CD14-positive monocyte (primary cell): ENCODE data around the gene SNCB. TPM values are rescaled to one million over a fixed set of nuclear protein-coding genes. Genes with fewer than 3 reads are reported as not detected.

Experiments used
- DNase-seq, 3 donors: peaks; one replicate each; pipeline ENCODE4 v3.0.0-alpha.2; 2011 to 2022
- H2AFZ ChIP-seq: 2 replicates; pipeline ENCODE4 v1.6.0; 2012; ENCODE audit warnings: mild to moderate bottlenecking, low read depth, low read length, inconsistent platforms; ENCODE audit not compliant: insufficient read depth, poor library complexity, severe bottlenecking
- H3K27ac ChIP-seq, 2 donors: 1 replicate in 1 of 2; 2 replicates in 1 of 2; pipeline ENCODE4 v1.5.1; 2012 to 2013; ENCODE audit warnings: low read length in 2 of 2, control low read depth in 1 of 2, inconsistent platforms in 1 of 2, low read depth in 1 of 2, mild to moderate bottlenecking in 1 of 2
- H3K27me3 ChIP-seq, 2 donors: one replicate each; pipeline versions ENCODE4 v1.6.0 to v1.6.1; 2011 to 2013; ENCODE audit warnings: low read length in 2 of 2; ENCODE audit not compliant: control insufficient read depth in 2 of 2, insufficient read depth in 2 of 2
- H3K36me3 ChIP-seq, 2 donors: replicated peaks in 1 of 2; 1 replicate in 1 of 2; 2 replicates in 1 of 2; pipeline versions ENCODE4 v1.5.1 to v1.6.1; 2012 to 2013; ENCODE audit warnings: low read length in 2 of 2, control low read depth in 1 of 2, inconsistent platforms in 1 of 2, mild to moderate bottlenecking in 1 of 2; ENCODE audit not compliant: insufficient read depth in 2 of 2, control insufficient read depth in 1 of 2
- H3K4me1 ChIP-seq, 2 donors: 1 replicate in 1 of 2; 2 replicates in 1 of 2; pipeline versions ENCODE4 v1.5.1 to v1.6.1; 2012 to 2013; ENCODE audit warnings: low read length in 2 of 2, control low read depth in 1 of 2, inconsistent platforms in 1 of 2, mild to moderate bottlenecking in 1 of 2, moderate library complexity in 1 of 2; ENCODE audit not compliant: insufficient read depth in 2 of 2, control insufficient read depth in 1 of 2
- H3K4me2 ChIP-seq: replicated peaks from 2 replicates; pipeline ENCODE3; 2012; ENCODE audit warnings: low read length, moderate library complexity, mild to moderate bottlenecking; ENCODE audit not compliant: poor library complexity, severe bottlenecking; ENCODE audit errors: extremely low read depth
- H3K4me3 ChIP-seq, 3 experiments: fragments of 200-600 bp in 1 of 3; sonication (generic) in 1 of 3; replicated peaks in 1 of 3; 1 replicate in 2 of 3; 2 replicates in 1 of 3; pipeline ENCODE4 v1.5.1; 2011 to 2013; ENCODE audit warnings: low read length in 3 of 3, mild to moderate bottlenecking in 3 of 3, control low read depth in 2 of 3, low read depth in 2 of 3, inconsistent platforms in 1 of 3, moderate library complexity in 1 of 3
- H3K79me2 ChIP-seq: 2 replicates; pipeline ENCODE4 v1.6.0; 2012; ENCODE audit warnings: mild to moderate bottlenecking, control low read depth, inconsistent platforms, low read length, moderate library complexity; ENCODE audit not compliant: insufficient read depth
- H3K9ac ChIP-seq: 2 replicates; pipeline ENCODE4 v1.6.0; 2017; ENCODE audit warnings: low read length, mild to moderate bottlenecking; ENCODE audit not compliant: insufficient read depth, poor library complexity, severe bottlenecking
- H3K9me3 ChIP-seq, 2 donors: replicated peaks in 1 of 2; 1 replicate in 1 of 2; 2 replicates in 1 of 2; pipeline versions ENCODE4 v1.5.1 to v1.6.1; 2012 to 2013; ENCODE audit warnings: low read length in 2 of 2, control low read depth in 1 of 2; ENCODE audit not compliant: control insufficient read depth in 1 of 2, insufficient read depth in 1 of 2
- H4K20me1 ChIP-seq: 2 replicates; pipeline ENCODE4 v1.6.0; 2012; ENCODE audit warnings: mild to moderate bottlenecking, low read length, control low read depth, moderate library complexity; ENCODE audit not compliant: insufficient read depth
- H3K27ac Mint-ChIP-seq, 7 donors: one replicate each; pipeline ENCODE4 v1.8.0; 2020; ENCODE audit warnings: mild to moderate bottlenecking in 7 of 7, mixed read lengths in 7 of 7, moderate library complexity in 6 of 7, inconsistent platforms in 2 of 7
- H3K27me3 Mint-ChIP-seq, 3 donors: one replicate each; pipeline ENCODE4 v1.8.0; 2021 to 2022; ENCODE audit warnings: low read depth in 3 of 3, mild to moderate bottlenecking in 3 of 3, mixed read lengths in 3 of 3, moderate library complexity in 3 of 3, inconsistent platforms in 1 of 3
- H3K36me3 Mint-ChIP-seq, 2 donors: one replicate each; pipeline ENCODE4 v1.8.0; 2020; ENCODE audit warnings: mixed read lengths in 2 of 2, inconsistent platforms in 1 of 2, mild to moderate bottlenecking in 1 of 2
- H3K4me1 Mint-ChIP-seq: one replicate; pipeline ENCODE4 v1.8.0; 2020; ENCODE audit warnings: mild to moderate bottlenecking, mixed read lengths
- H3K4me3 Mint-ChIP-seq, 2 donors: one replicate each; pipeline ENCODE4 v1.8.0; 2020; ENCODE audit warnings: mild to moderate bottlenecking in 2 of 2, mixed read lengths in 2 of 2, moderate library complexity in 1 of 2
- H3K9me3 Mint-ChIP-seq, 7 donors: one replicate each; pipeline ENCODE4 v1.8.0; 2020 to 2022; ENCODE audit warnings: mixed read lengths in 7 of 7, mild to moderate bottlenecking in 6 of 7, moderate library complexity in 6 of 7, inconsistent platforms in 2 of 7
- CTCF ChIP-seq: fragments of 200-600 bp; IDR thresholded peaks from one replicate; pipeline ENCODE4 v1.8.0; 2022; ENCODE audit warnings: antibody characterized with exemption, mild to moderate bottlenecking
- WGBS: methylation state at CpG from one replicate; pipeline ENCODE4 v1.1.5; 2013; ENCODE audit warnings: missing lambda C conversion rate; ENCODE audit not compliant: insufficient coverage; 5-methylcytosine and 5-hydroxymethylcytosine counted together
- intact Hi-C, 2 donors: fragments of 100-400 bp; cut with micrococcal nuclease; formaldehyde crosslinking; loops; one replicate each; pipeline versions ENCODE4 v1.15.0 to v1.15.1; 2023
- polyA plus RNA-seq, 3 donors: library from polyadenylated mRNA; depleted of rRNA in 1 of 3; unstranded in 2 of 3; stranded (reverse) in 1 of 3; fragments of 300-500 nt in 2 of 3; fragments of >200 nt in 1 of 3; fragmentation: Illumina TruSeq in 2 of 3; gene quantifications; 1 replicate in 2 of 3; 2 replicates in 1 of 3; pipeline ENCODE4 v1.2.3, GENCODE V29; 2012 to 2021

SNCB gene
- polyA plus RNA-seq, 3 donors = not detected

GRCh38 chr5:176575066-176575465 lies 55.3 kb downstream of the SNCB start:
- Mint-ChIP-seq H3K36me3 (no peaks in the 10 kb centered on the region), H3K27me3 (peaks cover 4 to 12% (median 12%) of the 10 kb centered on the region in 3 donors), H3K4me1 (peaks cover 5% of the 10 kb centered on the region), H3K27ac (no peak overlapping the region), H3K4me3 (no peak overlapping the region), H3K9me3 (peaks cover 0 to 2% (median 0%) of the 10 kb centered on the region in 7 donors)
- no peaks in the 10 kb centered on the region for H3K9me3 ChIP-seq
- H2AFZ ChIP-seq = no peak overlapping the region
- intact Hi-C loops = no loop called here
- H3K4me2 ChIP-seq = no peak overlapping the region
- WGBS = 96% methylated on average over 9 of the region's 14 CpGs
- DNase-seq = no peak
- H3K9ac ChIP-seq = no peak overlapping the region
- H3K27ac ChIP-seq = no peak overlapping the region
- TF ChIP-seq CTCF = no peak
- H3K36me3 ChIP-seq = no peaks in the 10 kb centered on the region
- H3K27me3 ChIP-seq = no peaks in the 10 kb centered on the region
- H3K4me1 ChIP-seq = no peaks in the 10 kb centered on the region
- H3K4me3 ChIP-seq = no peak overlapping the region
- no peaks in the 10 kb centered on the region for H4K20me1 ChIP-seq
- no peaks in the 10 kb centered on the region for H3K79me2 ChIP-seq

- no peak overlapping the region for H3K4me2 ChIP-seq
- no peaks in the 10 kb centered on the region for H3K9me3 ChIP-seq
- no peaks in the 10 kb centered on the region for H3K27me3 ChIP-seq
- no peaks in the 10 kb centered on the region for H4K20me1 ChIP-seq
- H3K79me2 ChIP-seq = no peaks in the 10 kb centered on the region
- peaks cover 5% of the 10 kb centered on the region for H3K4me1 Mint-ChIP-seq
- H3K4me1 ChIP-seq = no peaks in the 10 kb centered on the region
- intact Hi-C loops = loop anchor here (5.0 kb wide), 2 partner anchors 37 to 157 kb away; partner anchors contain the start of genes CLTB (in 1 of the 2) and RNF44 (in 1 of the 2)
- peak; percentile 63 for TF ChIP-seq CTCF
- H3K36me3 Mint-ChIP-seq = no peaks in the 10 kb centered on the region
- H3K27ac ChIP-seq = no peak overlapping the region
- 54% methylated on average over 10 of the region's 10 CpGs for WGBS
- no peak overlapping the region for H3K4me3 ChIP-seq
- no peaks in the 10 kb centered on the region for H3K36me3 ChIP-seq
- no peak overlapping the region for H3K9ac ChIP-seq
- peaks cover 4 to 12% (median 12%) of the 10 kb centered on the region in 3 donors for H3K27me3 Mint-ChIP-seq
- no peak for DNase-seq
- no peak overlapping the region for H3K27ac Mint-ChIP-seq
- no peak overlapping the region for H3K4me3 Mint-ChIP-seq
- H2AFZ ChIP-seq = no peak overlapping the region
- H3K9me3 Mint-ChIP-seq = peaks cover 0 to 2% (median 0%) of the 10 kb centered on the region in 7 donors
Observed at GRCh38 chr5:176574297-176574591, 56.1 kb downstream of the SNCB start.
